NCI-H1092 (cell line): ENCODE data around the gene SRPRB.

ENCODE experiments used
- DNase-seq: peaks from one replicate; lab custom pipeline; 2025; lab: John Stamatoyannopoulos, UW

Gene SRPRB

GRCh38 chr3:133827136-133827535, 21.5 kb downstream of the SRPRB start:
- DNase-seq, result no peak

GRCh38 chr3:133827684-133828083, 22.1 kb downstream of the SRPRB start:
- no peak for DNase-seq

- no peak for DNase-seq
Observed at GRCh38 chr3:133828576-133829309, 23.1 kb downstream of the SRPRB start.

- DNase-seq, result no peak
Observed at GRCh38 chr3:133829310-133829707, 23.7 kb downstream of the SRPRB start.

GRCh38 chr3:133830071-133830470, 24.5 kb downstream of the SRPRB start:
- no peak for DNase-seq

DNA sequence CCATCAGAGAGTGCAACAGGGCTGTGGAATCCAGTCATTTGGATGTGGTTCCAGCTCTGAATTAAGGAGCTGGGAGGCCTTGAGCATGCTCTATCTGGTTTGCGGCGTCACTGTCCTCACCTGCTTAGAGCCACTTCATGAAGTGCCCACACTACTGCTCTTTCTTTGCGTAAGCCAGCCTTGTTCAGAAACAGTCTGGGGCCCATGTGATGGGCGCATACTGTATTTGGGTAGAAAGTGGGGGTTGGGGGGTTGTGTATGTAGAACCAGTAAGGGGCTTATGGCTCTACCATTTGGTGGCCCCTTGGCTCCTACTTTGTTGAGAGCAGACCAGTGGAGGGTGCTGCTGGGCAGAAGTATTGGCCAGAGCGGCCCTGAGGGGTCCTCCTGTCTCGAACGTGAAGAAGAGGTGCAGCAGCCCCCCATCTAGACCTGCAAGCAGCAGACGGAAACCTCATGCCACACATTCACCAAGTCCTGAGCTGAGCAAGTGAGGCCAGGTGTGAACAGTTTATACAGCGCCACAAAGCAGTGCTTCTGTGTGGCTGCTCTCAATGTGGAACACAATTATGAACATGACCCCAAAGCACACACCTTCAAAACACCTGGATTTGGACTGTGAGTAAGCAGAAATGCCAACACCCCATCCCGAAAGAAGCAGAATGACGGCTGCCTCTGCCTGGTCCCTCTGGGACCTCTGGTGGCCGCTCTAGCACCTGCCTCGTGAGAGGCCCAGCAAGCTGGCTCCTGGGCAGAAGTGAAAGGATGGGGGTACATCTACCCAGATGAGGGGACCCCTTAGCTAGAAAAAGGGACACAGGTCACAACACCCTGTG, 26.6 kb downstream of the SRPRB start:
- DNase-seq, result no peak

GRCh38 chr3:133832802-133833144, 27.2 kb downstream of the SRPRB start:
- DNase-seq, result no peak

DNA sequence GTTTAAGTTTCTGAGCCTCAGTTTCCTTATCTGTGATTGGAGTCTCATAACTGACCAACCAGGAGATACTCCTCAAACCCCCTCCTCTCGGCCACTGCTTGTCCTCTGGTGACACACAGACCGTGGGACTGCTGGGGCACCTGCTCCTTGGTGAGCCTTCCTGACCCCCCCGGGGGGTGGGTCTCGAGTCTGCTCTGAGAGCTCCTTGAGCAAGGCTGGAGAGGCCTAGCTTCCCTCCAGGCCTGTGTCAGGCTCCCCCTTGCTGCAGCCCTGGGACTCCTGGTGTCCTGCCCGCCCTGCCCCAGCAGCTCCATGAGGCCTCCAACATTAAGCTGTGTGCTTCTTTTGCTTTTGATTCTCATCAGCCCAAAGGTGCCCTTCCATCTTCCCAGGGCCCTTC, 27.7 kb downstream of the SRPRB start:
- DNase-seq, result no peak

DNA sequence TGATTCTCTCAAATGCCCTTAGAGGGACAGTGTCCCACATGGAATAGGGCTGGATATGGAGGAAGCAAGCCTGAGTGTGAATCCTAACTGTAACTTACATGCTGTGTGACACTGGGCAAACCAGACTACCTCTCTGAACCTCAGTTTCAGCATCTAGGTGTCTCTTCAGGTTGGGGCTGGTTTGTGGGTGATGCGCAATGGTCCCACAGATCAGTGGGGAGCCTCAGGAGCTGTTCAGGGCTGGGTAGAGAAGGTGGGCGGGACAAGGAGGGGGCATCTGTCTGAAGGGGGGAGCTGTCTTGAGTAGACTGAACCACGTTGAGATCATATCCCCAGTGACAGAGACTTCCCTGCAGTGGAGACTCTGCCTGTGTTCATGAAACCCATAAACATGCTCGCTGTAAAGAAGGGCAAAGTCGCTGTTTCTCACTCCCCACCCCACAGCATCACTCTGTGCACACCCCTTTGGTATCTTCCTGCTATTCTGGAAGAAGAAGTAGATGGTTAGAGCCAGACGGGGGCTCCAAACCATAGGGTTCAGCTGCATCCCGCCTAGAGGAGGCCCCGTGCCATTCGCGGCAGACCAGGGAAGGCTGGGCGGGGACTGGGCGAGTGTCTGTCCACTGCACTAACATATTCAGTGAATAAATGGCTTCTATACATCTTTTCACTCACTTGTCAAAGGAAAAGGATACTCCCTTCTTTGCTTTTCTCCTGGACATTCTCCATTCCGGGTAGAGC, 28.4 kb downstream of the SRPRB start:
- DNase-seq, result no peak

GRCh38 chr3:133834621-133835417, 29.2 kb downstream of the SRPRB start:
- no peak for DNase-seq

DNA sequence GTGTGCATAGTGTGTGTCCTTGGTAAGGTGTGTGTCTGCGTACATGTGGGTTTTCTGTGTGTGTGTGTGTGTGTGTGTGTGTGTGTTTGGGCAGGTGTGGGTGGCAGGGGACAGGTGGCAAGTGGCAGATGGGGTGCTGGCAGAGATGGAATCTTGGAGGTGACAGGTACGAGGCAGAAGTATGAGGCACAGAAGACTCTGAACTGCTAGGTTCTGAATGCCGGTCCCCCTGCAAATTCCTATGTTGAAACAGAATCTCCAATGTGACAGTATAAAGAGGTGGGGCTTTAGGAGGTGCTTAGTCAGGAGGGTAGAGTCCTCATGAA, 29.8 kb downstream of the SRPRB start:
- DNase-seq, result no peak

GRCh38 chr3:133835961-133836360, 30.3 kb downstream of the SRPRB start:
- no peak for DNase-seq

DNA sequence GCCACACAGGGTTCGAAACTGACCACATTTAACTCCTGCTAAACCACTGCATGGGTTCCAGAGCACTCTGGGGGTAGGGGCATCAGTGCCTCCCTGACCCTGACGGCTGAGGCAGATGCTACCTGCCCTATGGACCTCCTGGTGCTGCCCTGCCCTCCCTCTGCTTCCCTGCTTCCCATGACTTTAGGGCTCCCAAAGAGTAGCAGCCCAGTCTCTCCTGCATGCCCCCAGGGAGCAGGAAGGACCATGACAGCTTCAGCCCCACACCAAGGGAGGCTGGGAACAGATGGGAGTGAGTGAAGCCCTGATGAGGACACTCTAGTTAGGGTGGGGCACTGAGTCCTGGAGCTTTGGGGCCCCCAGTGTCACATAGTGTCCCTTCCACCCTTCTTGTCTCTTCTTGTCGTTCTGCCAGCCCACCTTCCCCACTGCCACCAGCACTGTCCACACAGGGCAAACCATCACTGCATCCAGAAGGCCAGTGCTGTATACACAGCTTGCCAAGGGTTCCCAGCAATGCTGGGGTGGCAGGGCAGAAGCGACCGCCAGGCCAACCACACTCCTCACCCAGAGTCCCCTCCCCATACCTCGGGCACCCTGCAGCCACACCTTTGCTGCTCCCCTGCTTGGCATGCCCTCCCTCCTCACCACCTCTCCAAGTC, 31.0 kb downstream of the SRPRB start:
- no peak for DNase-seq

- DNase-seq, result no peak
Observed at GRCh38 chr3:133837487-133838295, 32.1 kb downstream of the SRPRB start.

GRCh38 chr3:133838296-133838789, 32.7 kb downstream of the SRPRB start:
- no peak for DNase-seq

- DNase-seq, result no peak
Observed at GRCh38 chr3:133838916-133839800, 33.5 kb downstream of the SRPRB start.

- DNase-seq, result no peak
Observed at GRCh38 chr3:133840055-133840737, 34.6 kb downstream of the SRPRB start.

- no peak for DNase-seq
Observed at GRCh38 chr3:133840767-133841166, 35.2 kb downstream of the SRPRB start.

- DNase-seq, result no peak
Observed at GRCh38 chr3:133841196-133841595, 35.6 kb downstream of the SRPRB start.
